ENCODE data around the gene GALNT7. TPM values are rescaled to one million over a fixed set of nuclear protein-coding genes. Genes with fewer than 3 reads are reported as not detected.

Gene GALNT7
- total and polyA plus RNA-seq, 2 of the 13 experiments (the other 11 are each of a cell fraction or from before 2014, with no cell fraction given) = 0.08 to 0.13 TPM

DNA sequence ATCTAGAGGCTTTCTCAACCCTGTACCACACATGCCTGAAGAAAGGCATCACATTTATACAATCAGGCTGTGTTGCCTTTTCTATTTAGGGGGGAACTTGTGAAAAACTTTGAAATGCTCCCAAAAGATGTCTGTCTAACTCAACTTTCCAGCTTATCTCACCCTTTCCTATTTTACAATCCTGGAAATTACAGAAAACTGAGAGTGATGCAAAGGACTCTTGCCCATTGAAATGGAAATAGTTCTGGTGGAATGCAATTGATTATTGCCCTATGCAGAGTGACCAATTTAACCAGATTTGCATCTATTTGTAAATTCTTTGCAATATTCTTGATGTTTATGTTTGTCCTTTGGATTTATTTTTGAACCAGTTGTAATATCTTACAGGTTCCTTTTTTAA, 77.3 kb downstream of the GALNT7 start (continued):
- TF ChIP-seq FOSL1 (CRISPR knock-in tag; IDR thresholded peaks at IDR 0.05; ENCODE audit: borderline replicate concordance) = no peak
- TF ChIP-seq ZNF496 (CRISPR knock-in tag; IDR thresholded peaks at IDR 0.05; ENCODE audit: insufficient replicate concordance) = no peak
- TF ChIP-seq, protein P1, sequence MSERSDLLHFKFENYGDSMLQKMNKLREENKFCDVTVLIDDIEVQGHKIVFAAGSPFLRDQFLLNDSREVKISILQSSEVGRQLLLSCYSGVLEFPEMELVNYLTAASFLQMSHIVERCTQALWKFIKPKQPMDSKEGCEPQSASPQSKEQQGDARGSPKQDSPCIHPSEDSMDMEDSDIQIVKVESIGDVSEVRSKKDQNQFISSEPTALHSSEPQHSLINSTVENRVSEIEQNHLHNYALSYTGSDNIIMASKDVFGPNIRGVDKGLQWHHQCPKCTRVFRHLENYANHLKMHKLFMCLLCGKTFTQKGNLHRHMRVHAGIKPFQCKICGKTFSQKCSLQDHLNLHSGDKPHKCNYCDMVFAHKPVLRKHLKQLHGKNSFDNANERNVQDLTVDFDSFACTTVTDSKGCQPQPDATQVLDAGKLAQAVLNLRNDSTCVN (CRISPR knock-in tag; IDR thresholded peaks at IDR 0.05; ENCODE audit: borderline replicate concordance) = no peak
- TF ChIP-seq, protein P2, sequence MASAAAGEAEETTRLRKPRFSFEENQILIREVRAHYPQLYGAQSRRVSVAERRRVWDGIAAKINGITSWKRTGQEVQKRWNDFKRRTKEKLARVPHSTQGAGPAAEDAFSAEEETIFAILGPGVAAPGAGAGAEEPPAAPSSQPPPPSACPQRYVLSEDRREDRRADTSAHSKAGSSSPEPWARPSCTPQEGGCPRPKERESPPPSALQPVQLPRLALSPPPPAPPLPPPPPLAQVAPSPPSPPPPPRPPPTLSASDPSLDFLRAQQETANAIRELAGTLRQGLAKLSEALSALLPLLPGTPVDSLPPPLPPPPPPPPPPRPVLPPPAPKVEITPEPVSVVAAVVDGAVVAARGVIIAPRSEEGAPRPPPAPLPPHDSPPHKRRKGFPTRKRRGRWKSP (CRISPR knock-in tag; IDR thresholded peaks at IDR 0.05) = no peak
- no peak for TF ChIP-seq ZNF136 (CRISPR knock-in tag; IDR thresholded peaks at IDR 0.05; ENCODE audit: low read depth)
- TF ChIP-seq ZNF567 (CRISPR knock-in tag; IDR thresholded peaks at IDR 0.05; ENCODE audit: borderline replicate concordance) = no peak
- TF ChIP-seq ZNF460 (CRISPR knock-in tag; IDR thresholded peaks at IDR 0.05; ENCODE audit: borderline replicate concordance) = no peak

DNA sequence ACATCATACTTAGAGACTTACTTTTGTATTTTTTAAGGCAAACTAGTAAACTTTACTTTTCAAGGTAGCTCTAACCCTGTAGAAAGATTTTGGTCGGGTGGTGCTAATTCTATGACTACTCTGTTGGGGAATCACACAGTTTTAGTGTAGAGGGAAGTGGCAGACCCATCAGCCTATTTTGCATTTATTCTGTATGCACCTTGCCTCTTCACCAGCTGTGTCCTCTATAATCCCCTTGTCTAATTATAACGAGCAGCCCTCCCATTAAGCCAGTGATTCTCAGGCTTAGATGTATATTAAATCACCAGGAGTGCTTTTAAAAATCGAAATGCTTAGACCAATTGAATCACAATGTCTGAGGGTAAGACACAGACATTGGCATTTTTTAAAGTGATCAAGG, 78.1 kb downstream of the GALNT7 start:
- H3K4me3 ChIP-seq (replicated peaks in 1 of 3; ENCODE audit: insufficient read depth in 1 of 3, low read depth in 2 of 3, low read length in 3 of 3) = no peak overlapping the region
- FAIRE-seq = no peak
- WGBS (ENCODE audit: low lambda C conversion rate) = 2% methylated on average over 3 of the region's 3 CpGs
- H3K27ac ChIP-seq (ENCODE audit: extremely low read length, insufficient read depth, low read length) = no peak overlapping the region
- no peaks in the 10 kb centered on the region; a peak in 1 of 5 replicates for H3K27me3 ChIP-seq (ENCODE audit: control insufficient read depth in 1 of 2, insufficient read depth in 2 of 2, low read length in 2 of 2)
- TF ChIP-seq ZNF329 (CRISPR knock-in tag; IDR thresholded peaks at IDR 0.05; ENCODE audit: low read depth) (no peak), TARDBP (CRISPR knock-in tag; IDR thresholded peaks at IDR 0.05) (no peak), ZNF598 (CRISPR knock-in tag; IDR thresholded peaks at IDR 0.05; ENCODE audit: borderline replicate concordance) (no peak), HMGA1 (CRISPR knock-in tag; conservative IDR thresholded peaks at IDR 0.05) (no peak), SRSF9 (IDR thresholded peaks at IDR 0.05; ENCODE audit: borderline replicate concordance, insufficient read depth, low read depth, low read length, poor library complexity, severe bottlenecking) (no peak), HNF4A (CRISPR knock-in tag; IDR thresholded peaks at IDR 0.05) (no peak), SMYD3 (CRISPR knock-in tag; IDR thresholded peaks at IDR 0.05) (no peak), ZNF496 (CRISPR knock-in tag; IDR thresholded peaks at IDR 0.05; ENCODE audit: insufficient replicate concordance) (no peak), ZNF780A (CRISPR knock-in tag; IDR thresholded peaks at IDR 0.05) (no peak), ZNF282 (IDR thresholded peaks at IDR 0.05; ENCODE audit: partially characterized antibody) (no peak), ZMAT3 (CRISPR knock-in tag; conservative IDR thresholded peaks at IDR 0.05) (no peak)
- TF ChIP-seq, protein P3, sequence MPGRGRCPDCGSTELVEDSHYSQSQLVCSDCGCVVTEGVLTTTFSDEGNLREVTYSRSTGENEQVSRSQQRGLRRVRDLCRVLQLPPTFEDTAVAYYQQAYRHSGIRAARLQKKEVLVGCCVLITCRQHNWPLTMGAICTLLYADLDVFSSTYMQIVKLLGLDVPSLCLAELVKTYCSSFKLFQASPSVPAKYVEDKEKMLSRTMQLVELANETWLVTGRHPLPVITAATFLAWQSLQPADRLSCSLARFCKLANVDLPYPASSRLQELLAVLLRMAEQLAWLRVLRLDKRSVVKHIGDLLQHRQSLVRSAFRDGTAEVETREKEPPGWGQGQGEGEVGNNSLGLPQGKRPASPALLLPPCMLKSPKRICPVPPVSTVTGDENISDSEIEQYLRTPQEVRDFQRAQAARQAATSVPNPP (CRISPR knock-in tag; IDR thresholded peaks at IDR 0.05) = no peak
- TF ChIP-seq, protein P4, sequence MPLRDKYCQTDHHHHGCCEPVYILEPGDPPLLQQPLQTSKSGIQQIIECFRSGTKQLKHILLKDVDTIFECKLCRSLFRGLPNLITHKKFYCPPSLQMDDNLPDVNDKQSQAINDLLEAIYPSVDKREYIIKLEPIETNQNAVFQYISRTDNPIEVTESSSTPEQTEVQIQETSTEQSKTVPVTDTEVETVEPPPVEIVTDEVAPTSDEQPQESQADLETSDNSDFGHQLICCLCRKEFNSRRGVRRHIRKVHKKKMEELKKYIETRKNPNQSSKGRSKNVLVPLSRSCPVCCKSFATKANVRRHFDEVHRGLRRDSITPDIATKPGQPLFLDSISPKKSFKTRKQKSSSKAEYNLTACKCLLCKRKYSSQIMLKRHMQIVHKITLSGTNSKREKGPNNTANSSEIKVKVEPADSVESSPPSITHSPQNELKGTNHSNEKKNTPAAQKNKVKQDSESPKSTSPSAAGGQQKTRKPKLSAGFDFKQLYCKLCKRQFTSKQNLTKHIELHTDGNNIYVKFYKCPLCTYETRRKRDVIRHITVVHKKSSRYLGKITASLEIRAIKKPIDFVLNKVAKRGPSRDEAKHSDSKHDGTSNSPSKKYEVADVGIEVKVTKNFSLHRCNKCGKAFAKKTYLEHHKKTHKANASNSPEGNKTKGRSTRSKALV (CRISPR knock-in tag; IDR thresholded peaks at IDR 0.05) = no peak
- no peak for DNase-seq (ENCODE audit: low spot score)
- ChIA-PET CTCF (ENCODE audit: low intra/inter-chr PET ratio, low total read pairs) (no interaction called here), POLR2A (no interaction called here)
- H3K9me3 ChIP-seq (ENCODE audit: low read length) = no peaks in the 10 kb centered on the region
- no peak overlapping the region for H2AFZ ChIP-seq (ENCODE audit: low read length)
- H3K36me3 ChIP-seq (replicated peaks in 1 of 2; ENCODE audit: control insufficient read depth in 1 of 2, insufficient read depth in 2 of 2, low read length in 2 of 2) = no peaks in the 10 kb centered on the region
- no peak overlapping the region for H3K9ac ChIP-seq (ENCODE audit: insufficient read depth, low read depth, low read length)
- BruUV-seq (replicated peaks) = no TSS peak
- H3K4me1 ChIP-seq (ENCODE audit: insufficient read depth, low read length) = no peaks in the 10 kb centered on the region
- no peak for ATAC-seq
- no peaks in the 10 kb centered on the region for H3K79me2 ChIP-seq (ENCODE audit: insufficient read depth, low read length)
- intact Hi-C loops (cut with micrococcal nuclease; ENCODE audit: unreplicated experiment) (no loop called here), in situ Hi-C loops (cut with HindIII; ENCODE audit: extremely low pct_ligation_motif_present, low pct_unique_long_range_greater_than_20kb) (no loop called here)
- no peaks in the 10 kb centered on the region for H4K20me1 ChIP-seq (ENCODE audit: insufficient read depth, low read length)
- no peak overlapping the region for H3K4me2 ChIP-seq (ENCODE audit: low read depth, low read length)

All from HepG2 (cell line).